Psoas muscle (tissue), 8 donors: ENCODE data around the gene B3GNT3. TPM values are rescaled to one million over a fixed set of nuclear protein-coding genes. Genes with fewer than 3 reads are reported as not detected.
"Not testable (repeated sequence)": the region's sequence is repeated elsewhere in the genome, so short reads cannot be mapped to it uniquely, and the experiment has no call there.

Experiments
- ATAC-seq, 4 donors: fragments of 200-7000 bp; cut with Tn5 transposase; one replicate each; pipeline ENCODE4 v1.9.1; 2020; ENCODE audit warnings: moderate library complexity in 3 of 4, mild to moderate bottlenecking in 2 of 4
- DNase-seq, 2 donors: peaks; one replicate each; pipeline ENCODE4 v3.0.0-alpha.2; 2020
- H3K27ac ChIP-seq: fragments of 200-600 bp; one replicate; pipeline ENCODE4 v1.8.0; 2022
- H3K27me3 ChIP-seq, 3 donors: fragments of 200-600 bp in 1 of 3; one replicate each; pipeline versions ENCODE4 v1.6.1 to v1.8.0; 2013 to 2022; ENCODE audit warnings: low read length in 2 of 3, mild to moderate bottlenecking in 2 of 3, moderate library complexity in 1 of 3; ENCODE audit not compliant: insufficient read depth in 3 of 3
- H3K36me3 ChIP-seq, 2 donors: fragments of 200-600 bp in 1 of 2; one replicate each; pipeline versions ENCODE4 v1.6.1 to v1.8.0; 2013 to 2022; ENCODE audit warnings: low read depth in 1 of 2, mild to moderate bottlenecking in 1 of 2, moderate library complexity in 1 of 2; ENCODE audit not compliant: insufficient read depth in 1 of 2
- H3K4me1 ChIP-seq: fragments of 200-600 bp; one replicate; pipeline ENCODE4 v1.8.0; 2022
- H3K4me3 ChIP-seq: fragments of 200-600 bp; one replicate; pipeline ENCODE4 v1.8.0; 2022; ENCODE audit warnings: mild to moderate bottlenecking
- H3K9me3 ChIP-seq: fragments of 200-600 bp; one replicate; pipeline ENCODE4 v1.8.0; 2022
- CTCF ChIP-seq: fragments of 200-600 bp; IDR thresholded peaks from one replicate; pipeline ENCODE4 v1.8.0; 2022; ENCODE audit warnings: antibody characterized with exemption
- WGBS, 3 donors: extraction: QIAGEN DNeasy Blood & Tissue Kit; methylation state at CpG; one replicate each; pipeline versions ENCODE4 v1.1.6 to v1.1.7; 2013; 5-methylcytosine and 5-hydroxymethylcytosine counted together
- intact Hi-C, 2 donors: fragments of 100-400 bp; cut with DNase I; formaldehyde crosslinking; loops; one replicate each; pipeline versions ENCODE4 v1.11.0 to v1.14.2; 2022
- polyA plus RNA-seq, 3 donors: library from polyadenylated mRNA; stranded (reverse); fragments of 200-250 nt; gene quantifications; one replicate each; pipeline ENCODE4 v1.2.3, GENCODE V29; 2013
- total RNA-seq, 4 donors: library from RNA; stranded (reverse); fragmentation: NEBNext Ultra II Directional in 2 of 4; extraction: Animal tissue kit (Norgen Biotek cat#: 25700) in 2 of 4; gene quantifications; one replicate each; pipeline versions ENCODE4 v1.2.1 to v1.2.4, GENCODE V29; 2021 to 2023
- donor health status: healthy with polysubstance abuse.
- donor health status: DM: no; HTN: no; CAD: no; lungs with moderate emphysema.
- donor health status: Bipolar disorder and iron deficiency.
- donor health status: healthy.
- donor health status: DM: yes; HTN: yes; CAD: no.
- donor health status: DM: no; HTN: no; CAD: no.
- donor health status: DM: no; HTN: no; CAD: no.
- donor health status: DM: yes; HTN: yes; CAD: no.

Gene B3GNT3
- total and polyA plus RNA-seq, 7 donors: 0.03 to 0.38 (median 0.08) TPM; not detected in 4

- peak in 2 of 4 donors; percentile 48 to 55 for ATAC-seq
These were observed 16.5 kb upstream of the B3GNT3 start for GRCh38 chr19:17778251-17778967.

GRCh38 chr19:17778968-17779929 lies 15.7 kb upstream of the B3GNT3 start:
- peaks cover 0 to 59% (median 24%) of the 10 kb centered on the region in 3 donors for H3K27me3 ChIP-seq
- intact Hi-C loops: no loop called here
- H3K4me3 ChIP-seq: no peak overlapping the region

More at GRCh38 chr19:17778251-17778967, 16.5 kb upstream of the B3GNT3 start:
- DNase-seq: peak; percentile 52 to 73
- H3K27me3 ChIP-seq: peaks cover 0 to 59% (median 20%) of the 10 kb centered on the region in 3 donors
- no peak overlapping the region for H3K4me3 ChIP-seq
- 2 to 5% (median 3%) methylated on average over 20 to 37 of the region's 37 CpGs for WGBS, 3 donors
- intact Hi-C loops: no loop called here
- no peak overlapping the region for H3K27ac ChIP-seq
- H3K9me3 ChIP-seq: no peaks in the 10 kb centered on the region
- H3K4me1 ChIP-seq: no peaks in the 10 kb centered on the region
- no peaks in the 10 kb centered on the region for H3K36me3 ChIP-seq
- no peak for TF ChIP-seq CTCF

GRCh38 chr19:17780781-17781180 lies 14.2 kb upstream of the B3GNT3 start:
- no peak overlapping the region for H3K4me3 ChIP-seq
- H3K27me3 ChIP-seq: peaks cover 0 to 52% (median 21%) of the 10 kb centered on the region in 3 donors
- no peak for ATAC-seq
- intact Hi-C loops: loop anchor here in 1 of 2 donors (5.0 kb wide), 1 partner anchor 1378 kb away; no protein-coding TSS in a partner anchor
- H3K27ac ChIP-seq: no peak overlapping the region
- H3K9me3 ChIP-seq: no peaks in the 10 kb centered on the region
- 84 to 100% (median 86%) methylated on average over 2 of the region's 2 CpGs for WGBS, 3 donors
- no peak for DNase-seq
- no peak for TF ChIP-seq CTCF
- H3K4me1 ChIP-seq: no peaks in the 10 kb centered on the region
- H3K36me3 ChIP-seq: no peaks in the 10 kb centered on the region

More at GRCh38 chr19:17778968-17779929, 15.7 kb upstream of the B3GNT3 start:
- 10 to 15% (median 13%) methylated on average over 22 to 25 of the region's 25 CpGs for WGBS, 3 donors
- ATAC-seq (no peak), DNase-seq (peak in 1 of 2 donors; percentile 39)
- TF ChIP-seq CTCF: no peak
- no peaks in the 10 kb centered on the region for H3K36me3 ChIP-seq
- H3K4me1 ChIP-seq: no peaks in the 10 kb centered on the region
- no peaks in the 10 kb centered on the region for H3K9me3 ChIP-seq
- no peak overlapping the region for H3K27ac ChIP-seq

- not testable (repeated sequence) for ATAC-seq, H3K4me1 ChIP-seq, DNase-seq, H3K9me3 ChIP-seq, H3K36me3 ChIP-seq, H3K4me3 ChIP-seq, H3K27ac ChIP-seq
- WGBS, 3 donors: 63 to 75% (median 65%) methylated on average over 5 of the region's 5 CpGs
- peaks cover 0 to 28% (median 18%) of the 10 kb centered on the region in 3 donors for H3K27me3 ChIP-seq
- intact Hi-C loops: loop anchor here in 1 of 2 donors (5.0 kb wide), 1 partner anchor 1381 kb away; no protein-coding TSS in a partner anchor
These were observed 11.2 kb upstream of the B3GNT3 start for GRCh38 chr19:17783721-17784120.
